Endothelial cell of umbilical vein (primary cell): ENCODE data around the gene CCDC9B.

Experiments
- CTCF ChIP-seq, 2 donors: IDR thresholded peaks; 1 replicate in 1 of 2; 2 replicates in 1 of 2; pipeline ENCODE4 v1.5.1; 2011; ENCODE audit warnings: low read length in 2 of 2, mild to moderate bottlenecking in 2 of 2, moderate library complexity in 2 of 2, control low read depth in 1 of 2, inconsistent platforms in 1 of 2, low read depth in 1 of 2; ENCODE audit not compliant: insufficient read depth in 1 of 2; ENCODE audit errors: extremely low read depth in 1 of 2
- POLR2A ChIP-seq: IDR thresholded peaks from 2 replicates; pipeline ENCODE4 v1.6.1; 2012; ENCODE audit warnings: low read depth, mild to moderate bottlenecking, control low read depth, low read length

- no peak for TF ChIP-seq CTCF (IDR thresholded peaks at IDR 0.05; ENCODE audit: extremely low read depth in 1 of 2, insufficient read depth in 1 of 2, low read depth in 1 of 2, low read length in 2 of 2)
- TF ChIP-seq POLR2A: no peak
Measured at GRCh38 chr15:40368719-40369473, 28.2 kb upstream of the CCDC9B start.
